ENCODE results near the gene IRF2BP1.
"Not testable (repeated sequence)": the region's sequence is repeated elsewhere in the genome, so short reads cannot be mapped to it uniquely, and the experiment has no call there.

IRF2BP1 gene

GRCh38 chr19:45900738-45901431 lies 14.9 kb upstream of the IRF2BP1 start:
- no peak overlapping the region for H2BK15ac ChIP-seq (replicated peaks; ENCODE audit: low read depth)
- peak overlapping the region; percentile 42 for H3K4me3 ChIP-seq (ENCODE audit: low read length)
- peaks cover 1% of the 10 kb centered on the region for H3K36me3 ChIP-seq (ENCODE audit: control insufficient read depth, insufficient read depth, low read length)
- H4K8ac ChIP-seq (ENCODE audit: low read depth, low read length) = no peak overlapping the region
- H3K56ac ChIP-seq (ENCODE audit: low read length) = peak overlapping the region; percentile 84
- no peak overlapping the region for H3K23ac ChIP-seq (ENCODE audit: low read length)
- H3K4me1 ChIP-seq (ENCODE audit: control insufficient read depth, low read depth, low read length) = no peaks in the 10 kb centered on the region
- no peak overlapping the region for H3K27ac ChIP-seq (ENCODE audit: low read depth, low read length)
- peak; percentile 53 for DNase-seq
- no peak overlapping the region for H2AK5ac ChIP-seq (ENCODE audit: low read length)
- peak overlapping the region; percentile 75 for H3K9ac ChIP-seq (ENCODE audit: low read length)
- no peak overlapping the region for H4K5ac ChIP-seq (ENCODE audit: low read length)
- no peak overlapping the region for H3K4ac ChIP-seq (ENCODE audit: low read depth, low read length)
- H3K27me3 ChIP-seq (ENCODE audit: insufficient read depth, low read length, poor library complexity) = no peaks in the 10 kb centered on the region
- no peak overlapping the region for H3K18ac ChIP-seq (ENCODE audit: low read length)
- no peaks in the 10 kb centered on the region for H3K79me2 ChIP-seq (ENCODE audit: control insufficient read depth, insufficient read depth, low read length)
- no peak overlapping the region for H2BK120ac ChIP-seq (ENCODE audit: low read depth, low read length)
- no peak overlapping the region for H2BK5ac ChIP-seq (ENCODE audit: low read length)
- no CpG with 5 or more reads among the region's 22 CpGs for WGBS (ENCODE audit: extremely low coverage, insufficient coverage, low lambda C conversion rate)
- H3K4me2 ChIP-seq (ENCODE audit: low read length) = peak overlapping the region; percentile 67
- no peaks in the 10 kb centered on the region for H3K79me1 ChIP-seq (ENCODE audit: low read length)

DNA sequence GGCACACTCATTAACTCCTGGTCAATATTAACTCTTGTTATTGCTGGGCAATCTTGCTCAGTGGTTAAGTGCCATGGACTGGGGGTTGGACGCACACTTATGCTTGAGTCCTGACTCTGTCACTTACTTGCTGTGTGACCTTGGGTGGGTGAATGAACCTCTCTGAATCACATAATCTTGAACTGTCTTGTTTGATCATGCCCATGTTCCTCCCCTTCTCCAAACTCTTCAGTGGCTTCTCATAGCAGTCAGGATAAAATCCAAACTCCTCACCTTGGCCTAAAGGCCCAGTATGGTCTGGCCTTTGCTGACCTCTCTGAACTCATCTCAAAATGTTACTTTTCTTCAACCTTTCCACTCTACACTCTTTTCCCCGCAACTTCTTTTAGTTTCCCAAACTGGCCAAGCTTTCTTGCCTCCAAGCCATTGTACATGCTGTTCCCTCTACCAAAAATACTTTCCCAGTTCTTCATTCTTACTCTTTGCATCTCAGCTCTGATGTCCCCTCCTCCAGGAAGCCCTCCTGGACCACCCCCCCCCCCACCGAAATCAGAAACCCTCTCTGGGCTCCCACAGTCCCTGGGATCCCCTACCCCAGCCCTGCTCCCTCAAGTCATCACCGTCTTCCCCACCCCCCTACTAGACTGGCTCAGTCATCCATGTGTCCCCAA lies 14.1 kb upstream of the IRF2BP1 start:
- Histone ChIP-seq H3K18ac (ENCODE audit: low read length) (no peak overlapping the region), H2BK5ac (ENCODE audit: low read length) (no peak overlapping the region), H3K36me3 (ENCODE audit: control insufficient read depth, insufficient read depth, low read length) (peaks cover 1% of the 10 kb centered on the region), H2AK5ac (ENCODE audit: low read length) (no peak overlapping the region), H3K79me1 (ENCODE audit: low read length) (no peaks in the 10 kb centered on the region), H3K9ac (ENCODE audit: low read length) (no peak overlapping the region), H2BK120ac (ENCODE audit: low read depth, low read length) (no peak overlapping the region), H4K8ac (ENCODE audit: low read depth, low read length) (no peak overlapping the region), H3K56ac (ENCODE audit: low read length) (no peak overlapping the region), H3K4me1 (ENCODE audit: control insufficient read depth, low read depth, low read length) (no peaks in the 10 kb centered on the region), H3K27ac (ENCODE audit: low read depth, low read length) (no peak overlapping the region), H3K79me2 (ENCODE audit: control insufficient read depth, insufficient read depth, low read length) (no peaks in the 10 kb centered on the region), H3K4me2 (ENCODE audit: low read length) (no peak overlapping the region), H3K4ac (ENCODE audit: low read depth, low read length) (no peak overlapping the region), H3K27me3 (ENCODE audit: insufficient read depth, low read length, poor library complexity) (no peaks in the 10 kb centered on the region), H3K4me3 (ENCODE audit: low read length) (no peak overlapping the region), H2BK15ac (replicated peaks; ENCODE audit: low read depth) (no peak overlapping the region), H3K23ac (ENCODE audit: low read length) (no peak overlapping the region), H4K5ac (ENCODE audit: low read length) (no peak overlapping the region)
- WGBS (ENCODE audit: extremely low coverage, insufficient coverage, low lambda C conversion rate) = 100% methylated on average over 1 of the region's 4 CpGs
- no peak for DNase-seq

DNA sequence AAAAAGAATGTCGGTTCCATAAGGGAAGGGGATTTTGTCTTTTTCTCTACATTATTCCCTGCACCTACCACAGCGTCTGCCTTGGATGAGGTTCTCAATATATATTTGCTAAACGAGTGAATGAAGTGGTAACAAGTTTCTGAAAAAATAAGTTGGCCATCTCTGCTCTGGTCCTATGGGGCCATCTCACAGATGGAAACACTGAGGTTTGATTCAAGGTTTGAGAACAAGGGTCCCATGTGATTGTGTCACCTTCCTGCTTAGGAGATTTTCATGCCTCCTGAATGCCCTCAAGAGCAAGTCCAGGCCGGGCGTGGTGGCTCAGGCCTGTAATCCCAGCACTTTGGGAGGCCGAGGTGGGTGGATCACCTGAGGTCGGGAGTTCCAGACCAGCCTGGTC lies 13.3 kb upstream of the IRF2BP1 start:
- H2AK5ac ChIP-seq (ENCODE audit: low read length) = no peak overlapping the region
- WGBS (ENCODE audit: extremely low coverage, insufficient coverage, low lambda C conversion rate) = no CpG with 5 or more reads among the region's 7 CpGs
- no peak for DNase-seq

DNA sequence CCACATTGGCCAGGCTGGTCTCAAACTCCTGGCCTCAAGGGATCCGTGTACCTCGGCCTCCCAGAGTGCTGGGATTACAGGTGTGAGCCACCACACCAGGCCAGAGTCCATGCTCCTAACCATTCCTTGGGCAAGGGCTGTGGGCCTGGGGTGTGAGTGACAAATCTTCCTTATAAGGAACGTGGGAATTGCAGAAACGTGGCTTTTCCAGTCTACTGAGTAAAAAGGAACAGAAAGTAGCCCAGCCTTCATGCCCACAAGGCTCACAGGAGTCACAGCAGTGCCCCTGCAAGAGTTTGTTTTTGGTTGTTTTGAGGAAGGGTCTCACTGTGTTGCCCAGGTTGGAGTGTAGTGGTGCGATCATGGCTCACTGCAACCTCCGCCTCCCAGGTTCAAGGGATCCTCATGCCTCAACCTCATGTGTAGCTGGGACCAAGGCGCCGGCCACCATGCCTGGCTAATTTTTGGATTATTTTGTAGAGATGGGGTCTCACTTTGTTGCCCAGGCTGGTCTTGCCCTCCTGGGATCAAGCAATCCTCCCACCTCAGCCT lies 11.4 kb upstream of the IRF2BP1 start:
- Histone ChIP-seq H2AK5ac (ENCODE audit: low read length) (no peak overlapping the region), H3K18ac (ENCODE audit: low read length) (no peak overlapping the region), H3K79me1 (ENCODE audit: low read length) (no peaks in the 10 kb centered on the region), H3K56ac (ENCODE audit: low read length) (no peak overlapping the region), H4K5ac (ENCODE audit: low read length) (no peak overlapping the region), H2BK120ac (ENCODE audit: low read depth, low read length) (no peak overlapping the region), H3K27me3 (ENCODE audit: insufficient read depth, low read length, poor library complexity) (no peaks in the 10 kb centered on the region), H3K4ac (ENCODE audit: low read depth, low read length) (no peak overlapping the region), H3K23ac (ENCODE audit: low read length) (no peak overlapping the region), H3K79me2 (ENCODE audit: control insufficient read depth, insufficient read depth, low read length) (no peaks in the 10 kb centered on the region), H2BK5ac (ENCODE audit: low read length) (no peak overlapping the region), H2BK15ac (replicated peaks; ENCODE audit: low read depth) (no peak overlapping the region), H3K4me1 (ENCODE audit: control insufficient read depth, low read depth, low read length) (no peaks in the 10 kb centered on the region), H3K4me3 (ENCODE audit: low read length) (no peak overlapping the region), H3K36me3 (ENCODE audit: control insufficient read depth, insufficient read depth, low read length) (peaks cover 1% of the 10 kb centered on the region), H3K27ac (ENCODE audit: low read depth, low read length) (no peak overlapping the region), H3K9ac (ENCODE audit: low read length) (no peak overlapping the region), H4K8ac (ENCODE audit: low read depth, low read length) (no peak overlapping the region), H3K4me2 (ENCODE audit: low read length) (no peak overlapping the region)
- no CpG with 5 or more reads among the region's 8 CpGs for WGBS (ENCODE audit: extremely low coverage, insufficient coverage, low lambda C conversion rate)
- no peak for DNase-seq

More for the DNA sequence above, 13.3 kb upstream of the IRF2BP1 start:
- H3K36me3 ChIP-seq (ENCODE audit: control insufficient read depth, insufficient read depth, low read length) = peaks cover 1% of the 10 kb centered on the region
- H3K27ac ChIP-seq (ENCODE audit: low read depth, low read length) = no peak overlapping the region
- no peaks in the 10 kb centered on the region for H3K79me1 ChIP-seq (ENCODE audit: low read length)
- no peaks in the 10 kb centered on the region for H3K4me1 ChIP-seq (ENCODE audit: control insufficient read depth, low read depth, low read length)
- H3K4ac ChIP-seq (ENCODE audit: low read depth, low read length) = no peak overlapping the region
- no peaks in the 10 kb centered on the region for H3K27me3 ChIP-seq (ENCODE audit: insufficient read depth, low read length, poor library complexity)
- H3K4me3 ChIP-seq (ENCODE audit: low read length) = no peak overlapping the region
- H3K4me2 ChIP-seq (ENCODE audit: low read length) = no peak overlapping the region
- H3K79me2 ChIP-seq (ENCODE audit: control insufficient read depth, insufficient read depth, low read length) = no peaks in the 10 kb centered on the region
- no peak overlapping the region for H4K8ac ChIP-seq (ENCODE audit: low read depth, low read length)
- no peak overlapping the region for H3K56ac ChIP-seq (ENCODE audit: low read length)
- no peak overlapping the region for H3K18ac ChIP-seq (ENCODE audit: low read length)
- no peak overlapping the region for H2BK5ac ChIP-seq (ENCODE audit: low read length)
- H2BK15ac ChIP-seq (replicated peaks; ENCODE audit: low read depth) = no peak overlapping the region
- no peak overlapping the region for H3K9ac ChIP-seq (ENCODE audit: low read length)
- H3K23ac ChIP-seq (ENCODE audit: low read length) = no peak overlapping the region
- H4K5ac ChIP-seq (ENCODE audit: low read length) = no peak overlapping the region
- H2BK120ac ChIP-seq (ENCODE audit: low read depth, low read length) = no peak overlapping the region

- not testable (repeated sequence) for H3K27ac ChIP-seq (ENCODE audit: low read depth, low read length); H3K79me1 ChIP-seq (ENCODE audit: low read length); H3K23ac ChIP-seq (ENCODE audit: low read length); H3K4me3 ChIP-seq (ENCODE audit: low read length); H3K4me2 ChIP-seq (ENCODE audit: low read length); H3K27me3 ChIP-seq (ENCODE audit: insufficient read depth, low read length, poor library complexity); H2AK5ac ChIP-seq (ENCODE audit: low read length); H4K5ac ChIP-seq (ENCODE audit: low read length); H3K9ac ChIP-seq (ENCODE audit: low read length); H2BK5ac ChIP-seq (ENCODE audit: low read length); H3K36me3 ChIP-seq (ENCODE audit: control insufficient read depth, insufficient read depth, low read length); H2BK15ac ChIP-seq (replicated peaks; ENCODE audit: low read depth); H3K79me2 ChIP-seq (ENCODE audit: control insufficient read depth, insufficient read depth, low read length); DNase-seq; H3K18ac ChIP-seq (ENCODE audit: low read length); H3K4me1 ChIP-seq (ENCODE audit: control insufficient read depth, low read depth, low read length); H3K4ac ChIP-seq (ENCODE audit: low read depth, low read length); H4K8ac ChIP-seq (ENCODE audit: low read depth, low read length); H3K56ac ChIP-seq (ENCODE audit: low read length); H2BK120ac ChIP-seq (ENCODE audit: low read depth, low read length)
- WGBS (ENCODE audit: extremely low coverage, insufficient coverage, low lambda C conversion rate) = no CpG with 5 or more reads among the region's 12 CpGs
Observed at GRCh38 chr19:45895983-45896599, 10.2 kb upstream of the IRF2BP1 start.

Measured in mesendoderm (in vitro differentiated cells).